Forelimb muscle (tissue), 1 donor: Measurements from ENCODE around the gene EPOP. TPM values are rescaled to one million over a fixed set of nuclear protein-coding genes. Genes with fewer than 3 reads are reported as not detected.
"Not testable (repeated sequence)": the region's sequence is repeated elsewhere in the genome, so short reads cannot be mapped to it uniquely, and the experiment has no call there.

ENCODE experiments used
- DNase-seq: peaks from one replicate; pipeline ENCODE4 v3.0.0-alpha.2; 2013; ENCODE audit warnings: low read depth
- polyA plus RNA-seq: library from polyadenylated mRNA; unstranded; fragments of 120-200 nt; gene quantifications from one replicate; pipeline ENCODE4 v1.2.1, GENCODE V29; 2013; ENCODE audit not compliant: insufficient read length

Gene EPOP
- polyA plus RNA-seq, 1 donor = 0.51 TPM

DNA sequence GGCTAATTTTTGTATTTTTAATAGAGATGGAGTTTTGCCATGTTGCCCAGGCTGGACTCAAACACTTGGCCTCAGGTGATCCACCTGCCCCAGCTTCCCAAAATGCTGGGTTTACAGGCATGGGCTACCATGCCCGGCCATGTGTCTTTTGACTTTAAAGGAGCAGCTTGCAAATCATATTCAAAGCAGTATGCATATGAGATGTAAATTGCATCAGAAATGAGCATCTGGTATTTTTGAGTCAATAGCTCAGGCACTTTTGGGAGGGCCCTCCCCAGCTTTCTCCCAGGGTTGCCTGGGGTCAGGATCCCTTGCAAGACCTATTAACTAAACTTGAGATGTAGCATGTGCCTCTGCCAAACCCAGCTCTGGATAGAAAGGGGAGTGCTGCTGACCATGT lies 21.5 kb downstream of the EPOP start:
- no peak for DNase-seq

DNA sequence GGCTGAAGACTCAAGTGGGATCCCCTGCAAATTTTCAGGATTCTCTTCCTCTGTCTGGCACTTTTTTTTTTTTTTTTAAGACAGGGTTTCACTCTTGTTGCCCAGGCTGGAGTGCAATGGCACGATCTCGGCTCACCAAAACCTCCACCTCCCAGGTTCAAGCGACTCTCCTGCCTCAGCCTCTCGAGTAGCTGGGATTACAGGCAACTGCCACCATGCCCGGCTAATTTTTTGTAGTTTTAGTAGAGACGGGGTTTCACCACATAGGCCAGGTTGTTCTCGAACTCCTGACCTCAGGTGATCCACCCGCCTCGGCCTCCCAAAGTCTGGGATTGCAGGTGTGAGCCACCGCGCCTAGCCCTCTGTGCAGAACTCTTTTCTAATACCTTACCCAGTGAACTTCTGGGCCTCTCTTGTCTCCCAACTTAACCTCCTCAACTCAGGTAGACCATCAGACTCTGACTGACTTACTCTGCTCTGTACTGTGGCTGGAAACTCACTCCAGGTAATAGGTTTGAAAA lies 24.0 kb downstream of the EPOP start:
- DNase-seq = not testable (repeated sequence)

GRCh38 chr17:38637951-38638350 lies 36.8 kb downstream of the EPOP start:
- no peak for DNase-seq

DNA sequence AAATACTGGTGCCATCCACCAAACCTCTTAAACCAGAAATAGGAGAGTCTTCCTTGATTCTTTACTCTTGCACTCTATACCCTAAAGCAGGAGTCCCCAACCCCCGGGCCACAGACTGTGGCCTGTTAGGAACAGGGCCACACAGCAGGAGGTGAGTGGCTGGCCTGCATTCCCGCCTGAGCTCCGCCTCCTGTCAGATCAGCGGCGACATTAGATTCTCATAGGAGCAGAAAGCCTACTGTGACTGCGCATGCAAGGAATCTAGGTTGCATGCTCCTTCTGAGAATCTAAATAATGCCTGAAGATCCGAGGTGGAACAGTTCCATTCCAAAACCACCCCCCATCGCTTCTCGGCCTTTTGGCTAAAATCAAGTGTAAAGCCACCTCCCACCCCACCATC lies 38.7 kb downstream of the EPOP start:
- DNase-seq = no peak

DNA sequence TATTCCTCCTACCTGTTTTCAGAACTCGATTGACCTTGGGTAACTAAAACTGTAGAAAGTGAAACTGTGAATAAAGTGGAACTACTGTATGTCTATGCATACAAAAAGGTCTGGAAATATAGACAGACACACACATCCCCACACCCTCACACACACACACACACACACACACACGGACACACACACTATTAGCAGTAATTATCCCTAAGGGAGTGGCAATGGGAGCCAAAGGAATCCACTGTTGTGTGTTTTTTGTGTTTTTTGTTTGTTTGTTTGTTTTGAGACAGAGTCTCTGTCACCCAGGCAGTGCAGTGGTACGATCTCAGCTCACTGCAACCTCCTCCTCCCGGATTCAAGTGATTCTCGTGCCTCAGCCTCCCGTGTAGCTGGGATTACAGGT lies 42.4 kb downstream of the EPOP start:
- no peak for DNase-seq

DNA sequence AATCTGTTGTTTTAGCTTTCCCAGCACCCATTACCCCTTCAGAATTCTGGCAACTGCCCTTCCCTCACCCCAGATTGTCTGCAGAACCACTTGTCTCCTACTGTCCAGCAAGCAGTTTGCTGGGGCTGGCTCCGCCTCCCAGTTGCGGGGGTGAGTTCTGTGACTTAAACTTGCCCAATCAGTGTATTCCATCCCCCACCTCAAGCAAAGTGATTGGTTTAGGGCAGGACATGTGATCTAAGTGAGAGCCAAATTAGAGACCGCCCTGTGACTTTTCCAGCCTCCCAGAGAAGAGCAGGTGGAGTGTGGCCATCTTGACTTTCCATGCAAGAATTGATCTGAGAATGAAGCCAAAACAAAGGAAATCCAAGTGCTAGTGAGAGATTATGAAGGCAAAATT lies 46.3 kb downstream of the EPOP start:
- no peak for DNase-seq

DNA sequence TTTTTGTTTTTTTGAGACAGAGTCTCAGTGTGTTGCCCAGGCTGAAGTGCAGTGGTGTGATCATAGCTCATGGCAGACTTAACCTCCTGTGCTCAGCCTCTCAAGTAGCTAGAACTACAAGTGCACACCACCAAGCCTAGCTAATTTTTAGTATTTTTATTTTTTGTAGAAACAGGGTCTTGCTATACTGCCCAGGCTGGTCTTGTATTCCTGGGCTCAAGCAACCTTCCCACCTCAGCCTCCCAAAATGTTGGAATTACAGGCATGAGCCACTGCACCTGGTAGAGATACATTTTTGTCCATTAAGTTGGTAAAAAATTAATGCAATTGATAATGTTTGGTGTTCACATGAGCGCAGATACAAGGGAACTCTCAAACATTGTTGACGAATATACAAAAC lies 46.8 kb downstream of the EPOP start:
- DNase-seq = no peak

DNA sequence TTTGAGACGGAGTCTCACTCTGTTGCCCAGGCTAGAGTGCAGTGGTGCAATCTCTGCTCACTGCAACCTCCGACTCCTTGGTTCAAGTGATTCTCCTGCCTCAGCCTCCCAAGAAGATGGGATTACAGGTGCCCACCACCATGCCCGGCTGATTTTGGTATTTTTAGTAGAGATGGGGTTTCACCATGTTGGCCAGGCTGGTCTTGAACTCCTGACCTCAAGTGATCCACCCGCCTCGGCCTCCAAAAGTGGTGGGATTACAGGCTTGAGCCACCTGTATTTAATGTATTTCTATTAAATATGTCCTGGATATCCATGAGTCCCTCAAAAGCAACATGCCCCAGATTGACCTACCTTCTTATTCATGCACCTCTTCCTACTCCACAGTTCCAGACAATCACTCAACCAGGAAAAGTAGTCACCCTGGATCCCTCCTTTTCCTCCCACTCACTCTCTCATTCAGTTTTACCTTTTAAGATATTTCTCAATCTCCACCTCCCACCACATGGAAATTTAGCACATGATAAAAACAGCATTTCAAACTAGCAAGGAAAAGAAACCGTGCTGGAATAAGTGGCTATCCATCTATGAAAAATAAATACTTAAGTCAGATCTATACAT lies 48.0 kb downstream of the EPOP start:
- DNase-seq = not testable (repeated sequence)

- no peak for DNase-seq
These were observed 49.3 kb downstream of the EPOP start for GRCh38 chr17:38625482-38625881.

DNA sequence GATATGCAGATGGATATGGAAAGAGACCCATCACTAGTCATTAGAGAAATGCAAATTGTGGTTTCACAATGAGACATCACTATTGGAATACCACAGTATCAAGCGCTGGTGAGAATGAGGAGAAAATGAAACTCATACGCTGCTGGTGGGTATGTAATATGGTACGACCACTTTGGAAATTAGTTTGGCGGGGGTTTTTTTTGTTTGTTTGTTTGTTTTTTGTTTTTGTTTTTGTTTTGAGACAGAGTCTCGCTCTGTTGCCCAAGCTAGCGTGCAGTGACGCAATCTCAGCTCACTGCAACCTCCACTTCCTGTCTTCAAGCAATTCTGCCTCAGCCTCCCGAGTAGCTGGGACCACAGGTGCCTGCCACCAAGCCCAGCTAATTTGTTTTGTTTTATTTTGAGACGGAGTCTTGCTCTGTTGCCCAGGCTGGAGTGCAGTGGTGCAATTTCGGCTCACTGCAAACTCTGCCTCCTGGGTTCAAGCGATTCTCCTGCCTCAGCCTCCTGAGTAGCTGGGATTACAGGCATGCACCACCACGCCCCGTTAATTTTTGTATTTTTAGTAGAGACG lies 49.9 kb downstream of the EPOP start:
- DNase-seq = not testable (repeated sequence)

Other genes starting within 250 kb of the EPOP start
- 25.1 TPM for gene ARHGAP23, start 246.5 kb downstream of the EPOP start, polyA plus RNA-seq
- 0.96 TPM for gene SRCIN1, start 69.0 kb downstream of the EPOP start, polyA plus RNA-seq
- 74.0 TPM for gene MLLT6, start 30.3 kb upstream of the EPOP start, polyA plus RNA-seq
- 16.9 TPM for gene CISD3, start 55.4 kb upstream of the EPOP start, polyA plus RNA-seq
- gene PCGF2, start 73.4 kb upstream of the EPOP start, polyA plus RNA-seq = 30.6 TPM
- gene PSMB3, start 77.8 kb upstream of the EPOP start, polyA plus RNA-seq = 73.3 TPM
- gene PIP4K2B, start 124.6 kb upstream of the EPOP start, polyA plus RNA-seq = 65.2 TPM
- 13.9 TPM for gene CWC25, start 150.4 kb upstream of the EPOP start, polyA plus RNA-seq
- 3,022 TPM for gene RPL23, start 178.8 kb upstream of the EPOP start, polyA plus RNA-seq
- gene LASP1, start 195.1 kb upstream of the EPOP start, polyA plus RNA-seq = 73.6 TPM